B cell (primary cell): ENCODE results near the gene BIRC5. TPM values are rescaled to one million over a fixed set of nuclear protein-coding genes. Genes with fewer than 3 reads are reported as not detected.

Experiments
- ATAC-seq: fragments of 200-7000 bp; cut with Tn5 transposase; one replicate; pipeline ENCODE4 v1.10.0; 2021; ENCODE audit warnings: low read depth, mild to moderate bottlenecking, moderate number of reproducible peaks, moderate library complexity
- CTCF ChIA-PET: fragments of 350-600 bp; sonication (Branson Sonifier 250); formaldehyde crosslinking; loops from one replicate; lab custom pipeline; 2021; ENCODE audit warnings: antibody characterized with exemption, inconsistent platforms; lab: Charles Lee
- POLR2A ChIA-PET: fragments of 350-600 bp; sonication (Branson Sonifier 250); formaldehyde crosslinking; loops from one replicate; lab custom pipeline; 2021; ENCODE audit warnings: antibody characterized with exemption; lab: Charles Lee
- DNase-seq: peaks from one replicate; pipeline ENCODE4 v3.0.0; 2013
- H2AFZ ChIP-seq: 2 replicates; pipeline ENCODE4 v1.6.1; 2012; ENCODE audit warnings: mild to moderate bottlenecking, low read depth, low read length; ENCODE audit not compliant: insufficient read depth, poor library complexity, severe bottlenecking
- H3K27ac ChIP-seq, 2 donors: 1 replicate in 1 of 2; 2 replicates in 1 of 2; pipeline ENCODE4 v1.5.1; 2012 to 2013; ENCODE audit warnings: low read length in 2 of 2, mild to moderate bottlenecking in 2 of 2, moderate library complexity in 1 of 2
- H3K27me3 ChIP-seq, 4 experiments: fragments of 200-600 bp in 1 of 4; sonication (generic) in 1 of 4; replicated peaks in 1 of 4; 1 replicate in 2 of 4; 2 replicates in 2 of 4; pipeline versions ENCODE4 v1.6.1 to v1.7.0; 2013 to 2016; ENCODE audit warnings: low read length in 3 of 4, mild to moderate bottlenecking in 2 of 4, mixed read lengths in 1 of 4, moderate library complexity in 1 of 4; ENCODE audit not compliant: insufficient read depth in 4 of 4, control insufficient read depth in 3 of 4; ENCODE audit errors: control extremely low read depth in 1 of 4
- H3K36me3 ChIP-seq, 2 experiments: replicated peaks in 1 of 2; 1 replicate in 1 of 2; 2 replicates in 1 of 2; pipeline versions ENCODE4 v1.6.1 to v1.7.1; 2013; ENCODE audit warnings: low read length in 1 of 2; ENCODE audit not compliant: insufficient read depth in 2 of 2, control insufficient read depth in 1 of 2; ENCODE audit errors: control extremely low read depth in 1 of 2, extremely low read depth in 1 of 2
- H3K4me1 ChIP-seq, 2 donors: fragments of 200-600 bp in 1 of 2; sonication (generic) in 1 of 2; 1 replicate in 1 of 2; 2 replicates in 1 of 2; pipeline versions ENCODE4 v1.5.1 to v1.6.1; 2013 to 2017; ENCODE audit warnings: low read length in 2 of 2; ENCODE audit not compliant: control insufficient read depth in 2 of 2, insufficient read depth in 2 of 2
- H3K4me2 ChIP-seq: replicated peaks from 2 replicates; pipeline ENCODE3; 2012; ENCODE audit warnings: mild to moderate bottlenecking, low read depth, low read length; ENCODE audit not compliant: poor library complexity, severe bottlenecking
- H3K4me3 ChIP-seq, 5 experiments: fragments of 200-600 bp in 1 of 5; sonication (generic) in 1 of 5; 1 replicate in 3 of 5; 2 replicates in 2 of 5; pipeline versions ENCODE4 v1.5.1 to v1.7.0; 2011 to 2016; ENCODE audit warnings: low read length in 4 of 5, mild to moderate bottlenecking in 4 of 5, low read depth in 2 of 5, control low read depth in 1 of 5, moderate library complexity in 1 of 5; ENCODE audit not compliant: insufficient read depth in 1 of 5; ENCODE audit errors: control extremely low read depth in 1 of 5, extremely low read depth in 1 of 5
- H3K79me2 ChIP-seq: fragments of 200-600 bp; sonication (generic); one replicate; pipeline ENCODE4 v1.6.0; 2016; ENCODE audit warnings: low read length; ENCODE audit not compliant: control insufficient read depth, insufficient read depth
- H3K9ac ChIP-seq: fragments of 200-600 bp; sonication (generic); 2 replicates; pipeline ENCODE4 v1.6.1; 2017; ENCODE audit warnings: mild to moderate bottlenecking, low read length, moderate library complexity
- H3K9me3 ChIP-seq, 3 donors: one replicate each; pipeline versions ENCODE4 v1.6.1 to v1.7.1; 2013; ENCODE audit warnings: low read length in 2 of 3; ENCODE audit not compliant: control insufficient read depth in 2 of 3, insufficient read depth in 1 of 3; ENCODE audit errors: control extremely low read depth in 1 of 3
- H4K20me1 ChIP-seq: 2 replicates; pipeline ENCODE4 v1.6.0; 2012; ENCODE audit warnings: mild to moderate bottlenecking, low read length; ENCODE audit not compliant: insufficient read depth, control insufficient read depth, poor library complexity, severe bottlenecking
- H3K27ac Mint-ChIP-seq: one replicate; pipeline ENCODE4 v1.8.0; 2021; ENCODE audit warnings: mixed read lengths
- H3K27me3 Mint-ChIP-seq: one replicate; pipeline ENCODE4 v1.8.0; 2021; ENCODE audit warnings: mixed read lengths
- H3K4me1 Mint-ChIP-seq: one replicate; pipeline ENCODE4 v1.8.0; 2021; ENCODE audit warnings: mixed read lengths
- H3K4me3 Mint-ChIP-seq: one replicate; pipeline ENCODE4 v1.8.0; 2021; ENCODE audit warnings: mixed read lengths
- H3K9me3 Mint-ChIP-seq: one replicate; pipeline ENCODE4 v1.8.0; 2022; ENCODE audit warnings: mixed read lengths; ENCODE audit not compliant: insufficient read depth
- EZH2 ChIP-seq: IDR thresholded peaks from 2 replicates; pipeline ENCODE4 v1.6.1; 2012; ENCODE audit warnings: borderline replicate concordance, low read depth, mild to moderate bottlenecking, moderate library complexity, low read length; ENCODE audit not compliant: insufficient read depth, poor library complexity, severe bottlenecking
- WGBS: methylation state at CpG from one replicate; pipeline ENCODE4 v1.1.5; 2013; ENCODE audit warnings: missing lambda C conversion rate; ENCODE audit not compliant: insufficient coverage; 5-methylcytosine and 5-hydroxymethylcytosine counted together
- intact Hi-C: fragments of 100-400 bp; cut with micrococcal nuclease; formaldehyde crosslinking; loops from one replicate; pipeline ENCODE4 v1.10.0; 2022
- polyA plus RNA-seq: library from polyadenylated mRNA; depleted of rRNA; stranded (reverse); fragments of >200 nt; gene quantifications from 2 replicates; pipeline ENCODE4 v1.2.3, GENCODE V29; 2012
- total RNA-seq, 2 donors: library from RNA; stranded (reverse); fragments of 120-200 nt in 1 of 2; gene quantifications; 1 replicate in 1 of 2; 2 replicates in 1 of 2; pipeline versions ENCODE4 v1.2.3 to v1.2.4, GENCODE V29; 2013 to 2022
- TF ChIP-seq, protein P1 (sequence below): fragments of 200-600 bp; IDR thresholded peaks from one replicate; pipeline ENCODE4 v1.8.0; 2022; ENCODE audit warnings: antibody characterized with exemption, mild to moderate bottlenecking

BIRC5 gene
- total and polyA plus RNA-seq, 2 donors (not counting 1 experiment from before 2014, with no cell fraction given): 0.33 to 0.84 TPM

DNA sequence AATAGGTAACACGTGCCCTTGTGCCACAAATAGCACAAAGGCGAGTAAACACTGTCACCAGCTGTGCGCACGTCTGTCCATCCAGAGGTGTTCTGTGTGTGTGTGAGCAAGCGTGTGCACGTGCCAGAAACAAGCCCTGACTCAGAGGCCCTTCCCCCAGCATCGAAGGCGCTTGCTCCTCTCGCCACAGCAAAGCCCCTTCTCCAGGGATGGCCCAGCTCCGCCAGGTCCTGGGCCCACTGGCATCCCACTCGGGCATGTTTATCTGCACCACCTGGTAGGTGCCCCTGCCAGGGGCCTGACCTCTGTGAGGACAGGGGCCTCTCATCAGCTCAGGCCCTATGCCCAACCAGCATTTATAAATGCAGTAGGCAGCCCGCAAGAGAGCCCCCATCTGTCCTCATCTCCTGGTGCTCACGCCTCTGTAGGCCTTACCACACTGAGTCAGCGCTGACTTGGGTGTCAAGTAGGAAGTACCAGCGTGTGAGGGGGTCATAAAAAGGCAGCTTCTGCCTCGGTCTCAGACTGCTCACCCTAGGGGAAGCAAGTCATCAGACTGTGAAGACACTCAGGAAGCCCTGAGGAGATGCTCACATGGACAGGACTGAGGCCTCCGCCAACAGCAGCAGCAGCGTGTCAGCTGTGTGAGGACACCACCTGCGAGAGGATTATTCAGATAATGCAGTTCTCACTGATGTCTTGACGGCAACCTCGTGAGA, 28.1 kb downstream of the BIRC5 start:
- H3K9me3 Mint-ChIP-seq: no peaks in the 10 kb centered on the region
- intact Hi-C loops: loop anchor here (1.0 kb wide), 1 partner anchor 55 kb away; the partner anchor contains the start of genes AFMID and TK1
- POLR2A ChIA-PET: interaction anchor here (0.6 to 1.2 kb wide), 2 partner anchors 47 to 102 kb away, joined by 3 to 4 read pairs; no protein-coding TSS in a partner anchor
- TF ChIP-seq, protein P1, sequence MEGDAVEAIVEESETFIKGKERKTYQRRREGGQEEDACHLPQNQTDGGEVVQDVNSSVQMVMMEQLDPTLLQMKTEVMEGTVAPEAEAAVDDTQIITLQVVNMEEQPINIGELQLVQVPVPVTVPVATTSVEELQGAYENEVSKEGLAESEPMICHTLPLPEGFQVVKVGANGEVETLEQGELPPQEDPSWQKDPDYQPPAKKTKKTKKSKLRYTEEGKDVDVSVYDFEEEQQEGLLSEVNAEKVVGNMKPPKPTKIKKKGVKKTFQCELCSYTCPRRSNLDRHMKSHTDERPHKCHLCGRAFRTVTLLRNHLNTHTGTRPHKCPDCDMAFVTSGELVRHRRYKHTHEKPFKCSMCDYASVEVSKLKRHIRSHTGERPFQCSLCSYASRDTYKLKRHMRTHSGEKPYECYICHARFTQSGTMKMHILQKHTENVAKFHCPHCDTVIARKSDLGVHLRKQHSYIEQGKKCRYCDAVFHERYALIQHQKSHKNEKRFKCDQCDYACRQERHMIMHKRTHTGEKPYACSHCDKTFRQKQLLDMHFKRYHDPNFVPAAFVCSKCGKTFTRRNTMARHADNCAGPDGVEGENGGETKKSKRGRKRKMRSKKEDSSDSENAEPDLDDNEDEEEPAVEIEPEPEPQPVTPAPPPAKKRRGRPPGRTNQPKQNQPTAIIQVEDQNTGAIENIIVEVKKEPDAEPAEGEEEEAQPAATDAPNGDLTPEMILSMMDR: no peak
- TF ChIP-seq EZH2: no peak
- H3K4me1 ChIP-seq: peaks cover 26 to 34% of the 10 kb centered on the region in 2 donors
- H4K20me1 ChIP-seq: no peaks in the 10 kb centered on the region
- H3K79me2 ChIP-seq: no peaks in the 10 kb centered on the region
- no peaks in the 10 kb centered on the region for H3K27me3 Mint-ChIP-seq
- no peaks in the 10 kb centered on the region for H3K27me3 ChIP-seq
- peak overlapping the region; percentile 50 for H3K4me3 Mint-ChIP-seq
- H3K9me3 ChIP-seq: peaks cover 0 to 28% (median 0%) of the 10 kb centered on the region in 3 donors
- H2AFZ ChIP-seq: no peak overlapping the region
- peak overlapping the region; percentile 90 for H3K27ac Mint-ChIP-seq
- ATAC-seq: peak; percentile 85
- CTCF ChIA-PET: interaction anchor here (1.0 to 3.2 kb wide), 6 partner anchors 9 to 157 kb away, joined by 3 to 26 read pairs (median 7); no protein-coding TSS in a partner anchor
- peaks cover 45% of the 10 kb centered on the region for H3K4me1 Mint-ChIP-seq
- peak overlapping the region; percentile 54 to 79 for H3K27ac ChIP-seq
- no peaks in the 10 kb centered on the region for H3K36me3 ChIP-seq
- no peak overlapping the region for H3K4me3 ChIP-seq
- peak overlapping the region; percentile 44 for H3K4me2 ChIP-seq
- WGBS: 35% methylated on average over 12 of the region's 21 CpGs
- peak; percentile 76 for DNase-seq
- H3K9ac ChIP-seq: no peak overlapping the region

DNA sequence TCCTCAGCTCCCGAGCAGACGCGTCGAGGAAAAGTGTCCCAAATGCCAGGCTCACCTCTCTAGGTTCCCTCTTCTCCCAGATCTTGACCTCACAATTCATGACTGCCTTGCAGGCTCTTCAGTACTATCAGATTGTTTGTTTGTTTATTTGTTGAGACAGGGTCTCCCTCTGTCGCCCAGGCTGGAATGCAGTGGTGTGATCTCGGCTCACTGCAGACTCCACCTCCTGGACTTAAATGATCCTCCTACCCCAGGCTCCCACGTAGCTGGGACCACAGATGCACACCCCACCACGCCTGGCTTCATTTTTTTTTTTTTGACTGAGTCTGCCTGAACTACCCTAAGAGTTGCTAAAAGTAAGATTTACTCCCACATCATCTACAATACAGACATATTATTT, 33.3 kb downstream of the BIRC5 start:
- H4K20me1 ChIP-seq: peaks cover 7% of the 10 kb centered on the region
- no peak overlapping the region for H3K4me3 ChIP-seq
- no peak for TF ChIP-seq EZH2
- TF ChIP-seq, protein P1: no peak
- ATAC-seq (no peak), DNase-seq (no peak)
- Mint-ChIP-seq H3K27me3 (no peaks in the 10 kb centered on the region), H3K4me3 (no peak overlapping the region), H3K4me1 (peaks cover 30% of the 10 kb centered on the region), H3K9me3 (no peaks in the 10 kb centered on the region), H3K27ac (no peak overlapping the region)
- intact Hi-C loops: no loop called here
- H3K4me1 ChIP-seq: peaks cover 29 to 31% of the 10 kb centered on the region in 2 donors
- H3K4me2 ChIP-seq: no peak overlapping the region
- H3K9me3 ChIP-seq: peaks cover 0 to 15% (median 0%) of the 10 kb centered on the region in 3 donors
- 98% methylated on average over 6 of the region's 8 CpGs for WGBS
- H3K79me2 ChIP-seq: no peaks in the 10 kb centered on the region
- CTCF ChIA-PET: interaction anchor here (0.6 to 6.1 kb wide), 4 partner anchors 66 to 163 kb away, joined by 4 to 47 read pairs (median 18); no protein-coding TSS in a partner anchor
- POLR2A ChIA-PET: no interaction called here
- no peak overlapping the region for H3K9ac ChIP-seq
- H3K27ac ChIP-seq: no peak overlapping the region
- H2AFZ ChIP-seq: no peak overlapping the region
- H3K36me3 ChIP-seq: no peaks in the 10 kb centered on the region
- H3K27me3 ChIP-seq: no peaks in the 10 kb centered on the region
